CD8-positive, alpha-beta memory T cell (primary cell): Measurements from ENCODE around the gene SERPINH1. TPM values are rescaled to one million over a fixed set of nuclear protein-coding genes. Genes with fewer than 3 reads are reported as not detected.

Experiments used
- CTCF ChIA-PET: fragments of 350-600 bp; sonication (Branson Sonifier 250); formaldehyde crosslinking; loops from one replicate; lab custom pipeline; 2021; ENCODE audit warnings: antibody characterized with exemption; lab: Charles Lee
- POLR2A ChIA-PET: fragments of 350-600 bp; sonication (Branson Sonifier 250); formaldehyde crosslinking; loops from one replicate; lab custom pipeline; 2021; ENCODE audit warnings: antibody characterized with exemption; lab: Charles Lee
- DNase-seq, 5 donors: peaks; one replicate each; pipeline versions ENCODE4 v3.0.0 to v3.0.0-alpha.2; 2020 to 2022; ENCODE audit warnings: mixed read lengths in 1 of 5
- H3K27ac ChIP-seq: one replicate; pipeline ENCODE4 v1.7.0; 2013; ENCODE audit warnings: low read depth, mild to moderate bottlenecking, low read length, moderate library complexity
- H3K27me3 ChIP-seq: 2 replicates; pipeline ENCODE4 v1.7.0; 2013; ENCODE audit warnings: low read length, mild to moderate bottlenecking; ENCODE audit not compliant: insufficient read depth, poor library complexity, severe bottlenecking
- H3K36me3 ChIP-seq: 2 replicates; pipeline ENCODE4 v1.7.0; 2013; ENCODE audit warnings: mild to moderate bottlenecking, low read length, moderate library complexity; ENCODE audit not compliant: insufficient read depth
- H3K4me1 ChIP-seq: 2 replicates; pipeline ENCODE4 v1.7.0; 2013; ENCODE audit warnings: mild to moderate bottlenecking, low read length, moderate library complexity; ENCODE audit not compliant: insufficient read depth
- H3K4me3 ChIP-seq: 2 replicates; pipeline ENCODE4 v1.7.0; 2013; ENCODE audit warnings: mild to moderate bottlenecking, low read length
- H3K9me3 ChIP-seq: 2 replicates; pipeline ENCODE4 v1.7.0; 2013; ENCODE audit warnings: mild to moderate bottlenecking, low read length
- H3K27ac Mint-ChIP-seq, 8 donors: one replicate each; pipeline ENCODE4 v1.8.0; 2020 to 2021; ENCODE audit warnings: mixed read lengths in 8 of 8, mild to moderate bottlenecking in 6 of 8, inconsistent platforms in 3 of 8, moderate library complexity in 3 of 8
- H3K27me3 Mint-ChIP-seq, 2 donors: one replicate each; pipeline ENCODE4 v1.8.0; 2020 to 2021; ENCODE audit warnings: mixed read lengths in 2 of 2, mild to moderate bottlenecking in 1 of 2, moderate library complexity in 1 of 2
- H3K36me3 Mint-ChIP-seq, 3 donors: one replicate each; pipeline ENCODE4 v1.8.0; 2020 to 2021; ENCODE audit warnings: mixed read lengths in 3 of 3, inconsistent platforms in 1 of 3, mild to moderate bottlenecking in 1 of 3
- H3K4me1 Mint-ChIP-seq, 3 donors: one replicate each; pipeline ENCODE4 v1.8.0; 2020 to 2021; ENCODE audit warnings: mixed read lengths in 3 of 3, inconsistent platforms in 1 of 3, mild to moderate bottlenecking in 1 of 3
- H3K4me3 Mint-ChIP-seq, 7 donors: one replicate each; pipeline ENCODE4 v1.8.0; 2020 to 2021; ENCODE audit warnings: mixed read lengths in 7 of 7, mild to moderate bottlenecking in 6 of 7, moderate library complexity in 4 of 7, inconsistent platforms in 2 of 7
- H3K9me3 Mint-ChIP-seq, 5 donors: one replicate each; pipeline ENCODE4 v1.8.0; 2020 to 2022; ENCODE audit warnings: mixed read lengths in 5 of 5, mild to moderate bottlenecking in 3 of 5, moderate library complexity in 2 of 5, inconsistent platforms in 1 of 5
- polyA plus RNA-seq: library from polyadenylated mRNA; unstranded; fragments of 300-500 nt; fragmentation: Illumina TruSeq; gene quantifications from one replicate; pipeline ENCODE4 v1.2.3, GENCODE V29; 2021
- total RNA-seq, 2 experiments: library from RNA; stranded (reverse); gene quantifications; one replicate each; pipeline ENCODE4 v1.2.3, GENCODE V29; 2021

SERPINH1 gene
- total and polyA plus RNA-seq, 3 experiments from 2014 or later, result 8.4 to 21.1 (median 20.7) TPM

DNA sequence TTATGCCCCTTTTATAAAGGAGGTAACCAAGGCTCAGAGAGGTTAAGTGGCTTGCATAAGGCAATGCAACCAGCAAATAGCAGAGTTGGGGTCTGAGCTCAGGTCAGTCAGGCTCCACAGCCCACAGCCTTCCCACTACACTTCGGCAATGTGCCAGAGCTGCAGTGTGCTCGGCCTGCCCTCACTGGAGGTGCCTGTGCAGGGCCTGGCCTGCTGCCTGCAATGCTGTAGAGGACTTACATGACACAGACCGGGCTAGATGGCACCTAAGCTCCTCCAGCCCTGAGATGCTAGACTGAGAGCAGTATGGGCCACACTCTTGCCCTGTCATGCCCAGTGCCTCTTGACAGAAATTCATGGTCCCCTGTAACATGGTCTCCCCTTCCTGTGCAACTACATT, 49.8 kb downstream of the SERPINH1 start:
- ChIA-PET CTCF (no interaction called here), POLR2A (no interaction called here)
- Histone ChIP-seq H3K27ac (no peak overlapping the region), H3K4me1 (no peaks in the 10 kb centered on the region), H3K9me3 (no peaks in the 10 kb centered on the region), H3K36me3 (no peaks in the 10 kb centered on the region), H3K4me3 (no peak overlapping the region), H3K27me3 (no peaks in the 10 kb centered on the region)
- Mint-ChIP-seq H3K36me3 (peaks cover 0 to 1% (median 0%) of the 10 kb centered on the region in 3 donors), H3K4me3 (no peak overlapping the region), H3K27ac (no peak overlapping the region), H3K27me3 (peaks cover 11 to 21% of the 10 kb centered on the region in 2 donors), H3K9me3 (no peaks in the 10 kb centered on the region), H3K4me1 (no peaks in the 10 kb centered on the region)
- DNase-seq, result no peak

DNA sequence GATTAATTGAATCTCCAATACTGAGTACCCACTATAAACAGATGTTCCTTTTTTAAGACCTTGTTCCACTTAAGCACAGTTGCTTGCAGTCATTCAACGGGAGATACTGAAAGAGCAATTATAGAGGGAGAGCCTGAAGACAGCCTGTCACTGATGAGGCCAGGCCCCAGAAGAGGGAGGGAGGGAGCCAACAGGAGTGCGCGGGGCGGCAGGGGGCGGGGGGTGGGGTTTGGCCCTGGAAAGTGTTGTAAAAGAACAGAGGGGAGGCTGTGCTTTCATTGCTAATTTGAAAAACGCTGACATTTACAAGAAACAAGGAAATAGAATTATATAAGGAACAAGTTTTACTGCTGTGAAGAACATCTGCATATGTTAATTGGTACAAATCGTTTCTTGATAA, 53.7 kb downstream of the SERPINH1 start:
- no peak overlapping the region for H3K4me3 Mint-ChIP-seq
- POLR2A ChIA-PET, result no interaction called here

DNA sequence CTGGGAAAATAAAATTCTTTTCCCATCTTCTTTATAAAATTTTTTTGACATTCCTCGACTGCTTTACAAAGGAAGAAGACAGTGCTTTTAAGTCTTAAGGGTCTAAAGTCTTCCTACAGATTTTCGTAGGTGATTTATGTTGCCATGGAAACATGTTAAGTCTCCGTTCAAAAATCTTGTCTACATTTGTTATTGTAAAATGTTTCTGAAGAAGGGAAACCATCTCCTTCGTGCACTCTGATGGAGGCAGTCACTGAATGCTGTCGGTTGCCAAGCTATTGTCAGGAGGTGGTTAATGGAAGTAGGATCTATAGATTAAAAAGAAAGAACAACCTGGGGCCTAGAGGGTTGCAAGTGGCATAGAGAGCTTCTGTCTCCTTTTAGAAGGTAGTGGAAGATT, 54.2 kb downstream of the SERPINH1 start:
- peaks cover 0 to 2% (median 0%) of the 10 kb centered on the region in 5 donors for H3K9me3 Mint-ChIP-seq
- H3K4me1 ChIP-seq, result no peaks in the 10 kb centered on the region
- H3K27me3 ChIP-seq, result no peaks in the 10 kb centered on the region
- no peaks in the 10 kb centered on the region for H3K9me3 ChIP-seq
- H3K4me3 Mint-ChIP-seq, result no peak overlapping the region
- H3K27ac ChIP-seq, result no peak overlapping the region
- H3K4me1 Mint-ChIP-seq, result no peaks in the 10 kb centered on the region
- no peak for DNase-seq
- H3K27me3 Mint-ChIP-seq, result peaks cover 11 to 26% of the 10 kb centered on the region in 2 donors
- CTCF ChIA-PET, result interaction anchor here (1.1 kb wide), 1 partner anchor 9 kb away, joined by 3 read pairs; no protein-coding TSS in a partner anchor
- POLR2A ChIA-PET, result no interaction called here
- H3K27ac Mint-ChIP-seq, result no peak overlapping the region
- no peaks in the 10 kb centered on the region for H3K36me3 ChIP-seq
- no peak overlapping the region for H3K4me3 ChIP-seq
- H3K36me3 Mint-ChIP-seq, result peaks cover 0 to 1% (median 0%) of the 10 kb centered on the region in 3 donors

More for the DNA sequence above, 53.7 kb downstream of the SERPINH1 start:
- Mint-ChIP-seq H3K4me1 (no peaks in the 10 kb centered on the region), H3K9me3 (peaks cover 0 to 2% (median 0%) of the 10 kb centered on the region in 5 donors), H3K36me3 (peaks cover 0 to 1% (median 0%) of the 10 kb centered on the region in 3 donors), H3K27me3 (peaks cover 11 to 26% of the 10 kb centered on the region in 2 donors), H3K27ac (no peak overlapping the region)
- H3K27ac ChIP-seq, result no peak overlapping the region
- no peaks in the 10 kb centered on the region for H3K9me3 ChIP-seq
- no peaks in the 10 kb centered on the region for H3K4me1 ChIP-seq
- H3K36me3 ChIP-seq, result no peaks in the 10 kb centered on the region
- H3K27me3 ChIP-seq, result no peaks in the 10 kb centered on the region
- DNase-seq, result no peak
- H3K4me3 ChIP-seq, result no peak overlapping the region
- CTCF ChIA-PET, result interaction anchor here (0.6 kb wide), 1 partner anchor 8 kb away, joined by 4 read pairs; no protein-coding TSS in a partner anchor

Other genes with a start within 250 kb of the SERPINH1 start
- 10 to 100 TPM in 1 of 2 experiments, 1 to 10 TPM in 1; 9.9 to 10.6 TPM for gene ARRB1, start 210.6 kb upstream of the SERPINH1 start, total RNA-seq
- gene ARRB1, start 210.6 kb upstream of the SERPINH1 start, polyA plus RNA-seq, result 5.5 TPM
- 1,000 to 10,000 TPM; 3,916 to 3,935 TPM for gene RPS3, start 162.7 kb upstream of the SERPINH1 start, total RNA-seq
- gene RPS3, start 162.7 kb upstream of the SERPINH1 start, polyA plus RNA-seq, result 4,910 TPM
- gene KLHL35, start 129.1 kb upstream of the SERPINH1 start, total RNA-seq, result under 1 TPM; 0.44 to 0.83 TPM
- gene KLHL35, start 129.1 kb upstream of the SERPINH1 start, polyA plus RNA-seq, result 0.37 TPM
- 1 to 10 TPM; 8.9 to 9.1 TPM for gene GDPD5, start 36.3 kb upstream of the SERPINH1 start, total RNA-seq
- 10.4 TPM for gene GDPD5, start 36.3 kb upstream of the SERPINH1 start, polyA plus RNA-seq
- gene MAP6, start 106.8 kb downstream of the SERPINH1 start, total RNA-seq, result under 1 TPM; 0.07 to 0.16 TPM
- not detected for gene MAP6, start 106.8 kb downstream of the SERPINH1 start, polyA plus RNA-seq
- gene MOGAT2, start 155.6 kb downstream of the SERPINH1 start, total RNA-seq, result not detected
- not detected for gene MOGAT2, start 155.6 kb downstream of the SERPINH1 start, polyA plus RNA-seq
- gene DGAT2, start 206.5 kb downstream of the SERPINH1 start, total RNA-seq, result 1 to 10 TPM; 5.5 to 5.6 TPM
- gene DGAT2, start 206.5 kb downstream of the SERPINH1 start, polyA plus RNA-seq, result not detected